ENCODE measurements around the gene PARD3.

DNA sequence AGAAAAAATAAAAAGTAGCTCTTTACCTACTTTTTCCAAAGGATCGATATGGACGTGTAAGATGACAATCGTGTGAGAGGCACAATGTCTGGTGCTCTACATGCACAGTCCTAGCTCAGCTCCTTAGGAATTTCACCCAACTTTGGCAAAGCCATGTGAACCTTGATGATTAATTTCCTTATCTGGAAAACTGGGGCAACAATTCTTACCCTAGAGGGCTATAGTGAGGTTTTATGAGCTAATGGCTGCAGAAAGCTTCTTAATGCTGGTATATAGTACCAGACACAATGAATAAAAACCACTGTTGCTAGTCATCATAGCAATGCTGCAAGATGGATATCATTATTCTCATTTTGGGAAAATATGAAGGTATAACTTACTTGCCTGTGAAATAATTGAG, 202.7 kb downstream of the PARD3 start:
- TF ChIP-seq POLR2AphosphoS5 (IDR thresholded peaks at IDR 0.05; ENCODE audit: low read depth, low read length) (no peak), TAF1 (IDR thresholded peaks at IDR 0.05; ENCODE audit: borderline replicate concordance, insufficient read depth, low read length) (no peak), REST (IDR thresholded peaks at IDR 0.05; ENCODE audit: insufficient read depth in 1 of 2, low read depth in 2 of 2, low read length in 2 of 2) (no peak), FOXP2 (optimal IDR thresholded peaks at IDR 0.05; ENCODE audit: borderline replicate concordance, extremely low read depth, extremely low read length, insufficient read depth) (no peak)
